Mucosa of stomach (tissue), 1 donor: ENCODE measurements around the gene ARHGAP25.

Experiments used
- H3K27me3 ChIP-seq: one replicate; pipeline ENCODE4 v1.7.0; 2013; ENCODE audit warnings: mild to moderate bottlenecking, low read length; ENCODE audit not compliant: control insufficient read depth, insufficient read depth
- H3K36me3 ChIP-seq: one replicate; pipeline ENCODE4 v1.7.0; 2013; ENCODE audit warnings: low read length; ENCODE audit not compliant: control insufficient read depth, insufficient read depth
- H3K4me1 ChIP-seq: one replicate; pipeline ENCODE4 v1.7.0; 2013; ENCODE audit warnings: mild to moderate bottlenecking, low read length; ENCODE audit not compliant: control insufficient read depth, insufficient read depth
- H3K4me3 ChIP-seq: one replicate; pipeline ENCODE4 v1.7.0; 2013; ENCODE audit warnings: low read length
- H3K9ac ChIP-seq: one replicate; pipeline ENCODE4 v1.7.0; 2013; ENCODE audit warnings: mild to moderate bottlenecking, low read length, moderate library complexity
- H3K9me3 ChIP-seq: one replicate; pipeline ENCODE4 v1.7.0; 2013; ENCODE audit warnings: mild to moderate bottlenecking, low read length, moderate library complexity; ENCODE audit not compliant: control insufficient read depth
- donor health status: Pancreatic carcinoma.

Gene ARHGAP25

DNA sequence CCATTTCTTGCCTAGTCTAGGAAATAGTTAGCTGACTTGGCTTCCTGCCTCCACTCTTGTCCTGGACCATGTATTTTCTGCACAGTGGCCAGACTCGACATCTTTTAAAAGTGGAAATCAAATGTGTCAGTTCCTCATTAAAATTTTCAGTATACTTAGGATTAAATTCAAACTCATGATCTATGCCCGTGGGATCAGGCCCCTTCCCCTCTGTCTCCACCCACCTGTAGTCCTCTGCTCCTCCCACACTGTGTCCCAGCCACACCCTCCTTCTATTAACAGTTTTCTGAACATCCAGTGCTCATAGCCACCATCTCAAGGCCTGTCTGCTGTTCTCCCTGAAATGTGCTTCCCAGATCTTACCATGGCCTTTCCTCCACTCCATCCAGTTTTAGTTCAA, 13.3 kb downstream of the ARHGAP25 start:
- Histone ChIP-seq H3K27me3 (no peaks in the 10 kb centered on the region), H3K9me3 (no peaks in the 10 kb centered on the region), H3K4me3 (no peak overlapping the region), H3K9ac (no peak overlapping the region), H3K4me1 (peaks cover 6% of the 10 kb centered on the region), H3K36me3 (no peaks in the 10 kb centered on the region)

DNA sequence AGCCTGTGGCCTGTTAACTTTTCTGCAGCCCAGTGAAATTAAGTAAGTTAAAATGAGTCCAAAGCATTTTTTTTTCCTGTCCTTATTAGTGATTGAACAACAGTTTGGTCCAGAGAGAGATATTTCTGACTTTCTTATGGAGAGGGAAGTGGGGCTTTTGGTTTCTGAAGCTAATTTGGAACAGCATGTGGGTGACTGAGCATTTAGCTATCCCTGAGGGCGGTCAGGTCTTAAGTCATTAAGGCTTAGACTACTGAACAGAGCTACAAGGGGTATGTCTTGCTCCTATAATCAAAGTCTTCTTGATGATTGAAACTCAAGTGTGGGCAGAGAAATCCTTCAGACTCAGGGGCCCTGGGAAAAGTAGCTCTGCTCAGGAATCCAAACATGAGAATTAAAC, 14.0 kb downstream of the ARHGAP25 start:
- no peaks in the 10 kb centered on the region for H3K36me3 ChIP-seq
- H3K9ac ChIP-seq: no peak overlapping the region
- H3K4me1 ChIP-seq: peaks cover 6% of the 10 kb centered on the region
- H3K4me3 ChIP-seq: no peak overlapping the region
- H3K27me3 ChIP-seq: no peaks in the 10 kb centered on the region
- H3K9me3 ChIP-seq: no peaks in the 10 kb centered on the region

DNA sequence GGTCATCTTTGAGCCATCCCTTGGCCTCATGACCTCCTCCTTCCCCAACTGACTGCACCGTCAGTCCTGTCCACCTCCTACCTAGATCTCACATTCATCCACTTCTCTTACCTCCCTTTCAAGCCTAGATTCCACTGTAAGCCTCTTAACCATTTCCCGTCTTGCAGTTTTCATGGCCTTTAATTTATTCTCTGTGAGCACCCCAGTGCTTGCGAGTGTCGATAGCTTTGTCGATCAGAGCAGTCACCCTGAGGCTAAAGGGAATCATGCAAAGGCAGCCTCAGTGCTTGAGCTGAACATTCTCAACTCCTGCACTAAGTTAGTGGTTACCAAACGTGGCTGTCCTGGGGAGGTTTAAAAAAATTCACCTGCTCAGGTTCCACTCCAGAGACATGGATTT, 14.7 kb downstream of the ARHGAP25 start:
- H3K4me3 ChIP-seq: no peak overlapping the region
- no peaks in the 10 kb centered on the region for H3K27me3 ChIP-seq
- H3K9me3 ChIP-seq: no peaks in the 10 kb centered on the region
- H3K36me3 ChIP-seq: no peaks in the 10 kb centered on the region
- peaks cover 6% of the 10 kb centered on the region for H3K4me1 ChIP-seq
- H3K9ac ChIP-seq: no peak overlapping the region

DNA sequence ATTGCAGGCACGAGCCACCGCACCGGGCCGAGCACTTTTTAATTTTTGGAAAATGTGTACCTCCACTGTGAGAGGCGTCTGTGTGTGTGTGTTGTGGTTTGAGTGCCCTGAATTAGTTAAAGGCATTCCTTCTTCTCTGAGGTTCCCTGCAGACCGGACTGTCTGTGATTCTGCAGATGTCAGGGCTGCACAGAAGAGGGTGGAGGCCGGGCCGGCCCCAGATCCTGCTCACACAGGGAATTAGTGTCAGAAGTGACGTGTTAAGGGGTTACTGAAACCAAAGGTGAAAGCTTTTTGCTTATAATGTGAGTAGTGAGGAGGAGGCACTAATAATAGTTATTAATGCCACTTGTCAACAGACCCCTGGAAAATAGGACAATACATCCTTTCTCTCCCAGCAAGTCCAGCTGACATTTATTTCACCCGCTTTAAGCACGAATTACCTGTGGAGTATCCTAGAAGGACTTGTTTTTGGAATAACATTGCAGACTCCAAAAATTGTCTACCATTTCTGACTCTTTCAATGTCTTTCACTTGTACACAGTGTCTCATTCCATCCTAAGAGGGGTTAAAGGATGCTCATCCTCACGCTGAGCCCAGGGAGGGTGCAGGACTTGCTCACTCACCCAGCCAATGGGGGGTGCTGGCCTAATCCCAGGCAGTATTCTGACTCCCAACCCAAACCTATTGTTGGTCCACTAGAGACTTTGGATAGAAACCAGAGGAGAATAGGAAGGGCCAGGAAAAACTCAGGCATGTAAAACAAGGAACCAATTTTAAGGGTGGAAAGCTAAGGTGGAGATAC, 16.2 kb downstream of the ARHGAP25 start:
- Histone ChIP-seq H3K4me1 (peaks cover 6% of the 10 kb centered on the region), H3K9me3 (no peaks in the 10 kb centered on the region), H3K36me3 (no peaks in the 10 kb centered on the region), H3K9ac (no peak overlapping the region), H3K4me3 (no peak overlapping the region), H3K27me3 (no peaks in the 10 kb centered on the region)

DNA sequence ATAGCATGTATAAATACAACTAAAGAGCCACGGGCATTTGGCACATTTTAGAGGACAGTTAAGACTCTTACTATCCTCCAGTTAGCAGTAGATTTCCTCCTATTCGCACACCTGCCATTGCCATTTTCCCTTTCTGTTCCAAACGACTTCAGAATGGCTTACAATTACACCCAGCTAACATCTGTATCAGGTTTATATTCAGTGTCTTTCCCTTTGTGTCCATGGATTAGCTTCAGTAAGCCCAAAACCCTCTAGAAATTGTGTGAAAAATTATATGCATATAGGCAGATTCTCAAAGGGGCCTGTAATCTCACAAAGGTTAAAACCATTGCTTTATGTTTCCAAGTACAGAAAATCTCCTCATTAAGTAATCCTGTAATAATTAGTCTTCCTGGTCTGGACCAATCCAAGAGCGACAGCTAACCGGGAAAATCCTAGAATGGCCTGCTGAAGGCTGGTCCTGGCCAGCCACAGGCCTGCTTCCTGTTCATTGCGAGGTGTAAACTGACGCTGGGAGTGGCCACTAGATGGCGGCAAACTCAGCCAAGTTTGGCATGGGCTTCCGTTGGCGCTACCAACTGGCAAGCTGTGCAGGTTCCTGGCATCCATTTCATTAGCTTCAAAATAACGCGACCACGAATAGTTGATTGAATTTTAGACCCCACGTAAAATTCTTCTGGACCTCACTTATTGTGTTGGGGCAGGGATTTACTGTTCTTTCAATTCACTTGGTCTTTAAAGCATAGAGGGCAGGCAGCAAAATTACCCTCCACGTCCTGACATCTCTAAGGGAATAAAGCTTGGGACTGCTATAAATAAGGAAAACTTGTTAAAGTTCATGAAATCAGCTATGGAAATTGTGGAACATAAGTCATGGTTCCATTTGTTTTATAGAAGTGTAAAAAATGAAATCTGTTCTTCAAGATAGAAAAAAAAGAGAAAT, 17.1 kb downstream of the ARHGAP25 start:
- Histone ChIP-seq H3K36me3 (no peaks in the 10 kb centered on the region), H3K4me3 (no peak overlapping the region), H3K9ac (no peak overlapping the region), H3K4me1 (peaks cover 6% of the 10 kb centered on the region), H3K27me3 (no peaks in the 10 kb centered on the region), H3K9me3 (no peaks in the 10 kb centered on the region)

DNA sequence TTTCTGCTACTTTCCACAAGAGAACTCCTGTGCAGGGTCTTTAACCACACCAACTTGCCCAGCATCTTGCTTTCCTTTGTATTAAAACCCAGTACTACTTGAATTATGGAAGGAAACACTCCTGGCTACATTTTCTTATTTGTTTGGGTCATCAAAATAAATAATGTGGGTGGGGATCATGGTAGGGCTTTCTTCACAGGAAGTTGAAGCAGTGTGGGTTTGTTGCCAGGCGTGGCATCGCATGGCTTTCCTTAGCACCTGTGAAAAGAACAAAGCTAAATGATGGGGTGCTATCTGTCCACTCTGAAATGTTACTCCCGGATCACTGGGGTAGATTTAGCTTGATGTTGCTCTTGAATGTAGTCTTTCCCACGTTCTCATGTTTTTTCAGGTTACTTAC, 18.7 kb downstream of the ARHGAP25 start:
- H3K9me3 ChIP-seq: no peaks in the 10 kb centered on the region
- H3K4me1 ChIP-seq: peaks cover 6% of the 10 kb centered on the region
- H3K36me3 ChIP-seq: no peaks in the 10 kb centered on the region
- no peaks in the 10 kb centered on the region for H3K27me3 ChIP-seq
- no peak overlapping the region for H3K9ac ChIP-seq
- no peak overlapping the region for H3K4me3 ChIP-seq

DNA sequence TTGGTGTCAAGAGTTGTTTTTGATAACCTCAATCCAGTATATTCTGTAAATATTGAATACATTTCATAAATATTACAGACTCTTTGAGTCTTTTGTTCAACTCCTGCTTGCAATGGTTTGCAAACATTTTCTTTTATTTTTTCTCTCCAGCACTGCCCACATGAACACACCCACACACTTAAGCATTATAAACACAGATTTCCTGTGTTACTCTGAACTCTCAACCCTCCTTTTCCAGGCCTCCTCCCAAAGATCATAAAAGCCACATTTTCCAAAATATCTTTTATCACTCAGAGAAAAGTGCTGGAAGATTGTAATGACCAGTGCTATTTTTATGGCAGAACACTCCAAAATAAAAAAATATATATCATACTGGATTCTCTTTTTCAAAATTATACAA, 20.5 kb downstream of the ARHGAP25 start:
- H3K9ac ChIP-seq: no peak overlapping the region
- no peaks in the 10 kb centered on the region for H3K27me3 ChIP-seq
- no peaks in the 10 kb centered on the region for H3K9me3 ChIP-seq
- peaks cover 3% of the 10 kb centered on the region for H3K36me3 ChIP-seq
- no peak overlapping the region for H3K4me3 ChIP-seq
- peaks cover 6% of the 10 kb centered on the region for H3K4me1 ChIP-seq

DNA sequence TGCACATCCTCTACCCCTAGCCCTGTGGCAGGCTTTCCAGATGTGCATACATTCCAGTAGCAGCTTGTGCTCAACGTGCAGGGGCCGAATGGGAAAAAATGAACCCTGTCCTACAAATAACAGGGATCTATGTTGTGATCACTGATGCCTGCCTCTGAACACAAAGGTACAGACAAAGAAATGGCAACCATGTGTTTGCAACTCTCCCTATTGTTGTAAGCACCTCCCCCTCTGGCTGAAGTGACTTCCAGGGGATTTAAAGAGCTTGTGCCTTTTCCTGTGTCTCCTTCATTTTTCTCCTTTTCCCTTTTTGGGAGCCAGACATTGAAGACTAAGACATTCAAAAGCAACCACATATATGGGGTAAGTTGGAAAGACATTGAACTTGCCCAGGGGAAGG, 21.6 kb downstream of the ARHGAP25 start:
- H3K36me3 ChIP-seq: peaks cover 3% of the 10 kb centered on the region
- H3K4me1 ChIP-seq: peaks cover 6% of the 10 kb centered on the region
- H3K9me3 ChIP-seq: no peaks in the 10 kb centered on the region

DNA sequence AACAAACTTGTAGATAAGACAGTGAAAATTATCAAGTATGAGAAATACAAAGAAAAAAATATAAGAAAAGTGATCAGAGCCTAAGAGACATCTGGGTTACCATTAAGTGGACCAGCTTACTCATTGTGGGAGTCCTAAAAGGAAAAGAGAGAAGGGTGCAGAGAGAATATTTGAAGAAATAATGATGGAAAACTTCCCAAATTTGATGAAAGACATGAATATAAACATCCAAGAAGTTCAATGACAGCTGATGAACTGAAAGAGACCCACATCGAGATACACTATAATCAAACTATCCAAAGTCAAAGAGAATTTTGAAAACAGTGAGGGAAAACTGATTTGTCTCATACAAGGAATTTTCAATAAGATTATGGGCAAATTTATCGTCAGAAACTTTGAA, 22.5 kb downstream of the ARHGAP25 start:
- peaks cover 3% of the 10 kb centered on the region for H3K36me3 ChIP-seq
- H3K4me3 ChIP-seq: no peak overlapping the region
- H3K9ac ChIP-seq: no peak overlapping the region
- no peaks in the 10 kb centered on the region for H3K27me3 ChIP-seq
- no peaks in the 10 kb centered on the region for H3K9me3 ChIP-seq
- peaks cover 3% of the 10 kb centered on the region for H3K4me1 ChIP-seq

More for the DNA sequence above, 21.6 kb downstream of the ARHGAP25 start:
- H3K27me3 ChIP-seq: no peaks in the 10 kb centered on the region
- H3K9ac ChIP-seq: no peak overlapping the region
- H3K4me3 ChIP-seq: no peak overlapping the region

DNA sequence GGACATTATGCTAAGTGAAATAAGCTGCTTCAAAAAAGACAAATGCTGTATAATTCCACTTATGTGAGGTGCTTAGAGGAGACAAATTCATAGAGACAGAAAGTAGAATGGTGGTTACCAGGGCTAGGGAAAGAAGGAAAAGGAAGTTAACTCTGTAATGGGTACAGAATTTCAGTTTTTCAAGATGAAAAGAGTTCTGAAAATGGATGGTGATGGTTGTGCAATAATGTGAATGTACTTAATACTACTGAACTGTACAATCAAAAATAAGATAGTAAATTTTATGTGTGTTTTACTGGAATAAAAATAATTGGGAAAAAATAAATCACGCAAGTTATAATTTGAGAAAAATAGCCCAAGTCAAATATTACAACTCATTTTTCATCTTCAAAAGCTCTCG, 27.5 kb downstream of the ARHGAP25 start:
- Histone ChIP-seq H3K9me3 (no peaks in the 10 kb centered on the region), H3K9ac (no peak overlapping the region), H3K27me3 (no peaks in the 10 kb centered on the region), H3K4me3 (no peak overlapping the region), H3K36me3 (peaks cover 3% of the 10 kb centered on the region), H3K4me1 (peaks cover 10% of the 10 kb centered on the region)

DNA sequence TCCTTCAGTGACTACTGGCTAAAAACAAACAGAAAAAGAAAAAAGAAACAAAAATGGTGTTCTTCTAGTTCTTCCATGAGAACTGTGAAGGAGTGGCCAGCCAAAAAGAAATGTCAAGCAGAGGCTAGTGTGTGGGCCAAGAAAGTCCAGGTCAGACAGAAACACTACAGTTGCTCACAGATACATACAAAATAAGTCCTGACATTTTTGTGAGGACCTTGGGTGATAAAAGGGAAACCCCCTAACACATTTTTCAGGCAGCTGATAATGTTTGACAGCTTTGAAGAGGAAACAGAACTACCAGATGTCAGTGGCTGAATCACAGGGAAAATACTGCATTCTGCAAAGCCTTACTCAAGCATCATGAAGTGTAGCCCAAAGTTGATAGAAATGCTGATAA, 28.1 kb downstream of the ARHGAP25 start:
- no peak overlapping the region for H3K9ac ChIP-seq
- peaks cover 3% of the 10 kb centered on the region for H3K36me3 ChIP-seq
- no peaks in the 10 kb centered on the region for H3K27me3 ChIP-seq
- no peak overlapping the region for H3K4me3 ChIP-seq
- peaks cover 10% of the 10 kb centered on the region for H3K4me1 ChIP-seq
- no peaks in the 10 kb centered on the region for H3K9me3 ChIP-seq
